K562 (cell line): ENCODE measurements around the gene NAV2. TPM values are rescaled to one million over a fixed set of nuclear protein-coding genes. Genes with fewer than 3 reads are reported as not detected.

ENCODE experiments used
- ATAC-seq: fragments of 200-7000 bp; cut with Tn5 transposase; 3 replicates; pipeline ENCODE4 v1.9.1; 2020; ENCODE audit warnings: moderate library complexity
- BruUV-seq: library from RNA; stranded (reverse); fragments of 400-500 nt; replicated peaks from 2 replicates; lab custom pipeline; 2021; lab: Mats Ljungman, UMichigan
- CTCF ChIA-PET: fragments of 300-600 bp; formaldehyde crosslinking; extraction: SDS; loops from one replicate; lab custom pipeline; 2021; ENCODE audit warnings: low intra/inter-chr PET ratio; lab: Yijun Ruan, JAX
- POLR2A ChIA-PET: fragments of 300-600, 350-650 bp; sonication (Branson Sonifier 250); formaldehyde crosslinking; extraction: SDS; loops from one replicate; lab custom pipeline; 2021; ENCODE audit warnings: antibody characterized with exemption, inconsistent platforms; lab: Yijun Ruan, JAX
- DNase-seq, 4 experiments: peaks; one replicate each; pipeline versions ENCODE4 v3.0.0 to v3.0.0-alpha.2; 2011 to 2018; ENCODE audit warnings: low spot score in 3 of 4, mixed read lengths in 3 of 4; ENCODE audit errors: extremely low read depth in 1 of 4
- FAIRE-seq: peaks from 2 replicates; lab custom pipeline; 2011; peaks lifted over from hg19 to GRCh38; lab: Jason Lieb, UNC
- H2AFZ ChIP-seq: 2 replicates; pipeline ENCODE4 v1.6.0; 2011; ENCODE audit warnings: low read depth, low read length, control low read depth, inconsistent platforms
- H3K27ac ChIP-seq: fragments of 200-600 bp; 3 replicates; pipeline ENCODE4 v1.8.0; 2011; ENCODE audit warnings: low read depth, mild to moderate bottlenecking, control low read depth, inconsistent platforms, low read length, moderate library complexity, mixed read lengths; ENCODE audit errors: extremely low read depth
- H3K27me3 ChIP-seq, 2 experiments: fragments of 300-600 bp in 1 of 2; 2 replicates in 1 of 2; 3 replicates in 1 of 2; pipeline versions ENCODE4 v1.6.0 to v1.8.0; 2011; ENCODE audit warnings: inconsistent platforms in 2 of 2, low read length in 2 of 2, mild to moderate bottlenecking in 1 of 2, mixed read lengths in 1 of 2, moderate library complexity in 1 of 2; ENCODE audit not compliant: control insufficient read depth in 2 of 2, insufficient read depth in 2 of 2
- H3K36me3 ChIP-seq: fragments of 300-600 bp; 3 replicates; pipeline ENCODE4 v1.8.0; 2011; ENCODE audit warnings: mild to moderate bottlenecking, low read length, inconsistent platforms; ENCODE audit not compliant: control insufficient read depth, insufficient read depth
- H3K4me1 ChIP-seq, 2 experiments: fragments of 200-600 bp in 1 of 2; replicated peaks in 1 of 2; 2 replicates in 1 of 2; 3 replicates in 1 of 2; pipeline versions ENCODE4 v1.5.1 to v1.8.0; 2011; ENCODE audit warnings: inconsistent platforms in 2 of 2, low read length in 2 of 2, mild to moderate bottlenecking in 1 of 2, mixed read lengths in 1 of 2, moderate library complexity in 1 of 2; ENCODE audit not compliant: control insufficient read depth in 2 of 2, insufficient read depth in 2 of 2
- H3K4me2 ChIP-seq: 2 replicates; pipeline ENCODE4 v1.6.1; 2011; ENCODE audit warnings: low read length, control low read depth, inconsistent platforms, mixed read lengths; ENCODE audit not compliant: insufficient read depth
- H3K4me3 ChIP-seq: fragments of 200-600 bp; sonication (generic), shearing (Covaris generic); 2 replicates; pipeline ENCODE4 v1.5.1; 2016; ENCODE audit warnings: control low read depth, inconsistent platforms
- H3K79me2 ChIP-seq: fragments of 200-600 bp; 3 replicates; pipeline ENCODE4 v1.8.0; 2011; ENCODE audit warnings: low read length, inconsistent platforms; ENCODE audit not compliant: control insufficient read depth, insufficient read depth
- H3K9ac ChIP-seq, 2 experiments: 2 replicates each; pipeline versions ENCODE4 v1.6.0 to v1.6.1; 2011; ENCODE audit warnings: low read depth in 2 of 2, low read length in 2 of 2, control low read depth in 1 of 2, inconsistent platforms in 1 of 2, mild to moderate bottlenecking in 1 of 2, mixed read lengths in 1 of 2; ENCODE audit not compliant: insufficient read depth in 1 of 2
- H3K9me1 ChIP-seq: one replicate; pipeline ENCODE4 v1.6.0; 2011; ENCODE audit warnings: inconsistent platforms, mild to moderate bottlenecking, low read length, moderate library complexity; ENCODE audit not compliant: control insufficient read depth, insufficient read depth
- H3K9me3 ChIP-seq: replicated peaks from 2 replicates; pipeline ENCODE4 v1.5.1; 2011; ENCODE audit warnings: low read depth, low read length, inconsistent platforms; ENCODE audit not compliant: control insufficient read depth, insufficient read depth
- H4K20me1 ChIP-seq: replicated peaks from 2 replicates; pipeline ENCODE4 v1.6.1; 2011; ENCODE audit warnings: low read length, inconsistent platforms, mixed read lengths; ENCODE audit not compliant: control insufficient read depth, insufficient read depth
- ARID1B ChIP-seq: fragments of 450-650 bp; IDR thresholded peaks from 2 replicates; pipeline ENCODE4 v1.6.1; 2016; ENCODE audit warnings: antibody characterized with exemption, mild to moderate bottlenecking, inconsistent platforms
- HBP1 ChIP-seq: fragments of 450-650 bp; formaldehyde crosslinking; IDR thresholded peaks from 2 replicates; pipeline ENCODE4 v1.4.0; 2022; ENCODE audit warnings: missing genetic modification characterization
- HDAC3 ChIP-seq: fragments of 450-650 bp; IDR thresholded peaks from 2 replicates; pipeline ENCODE4 v1.6.1; 2018; ENCODE audit warnings: borderline replicate concordance, mild to moderate bottlenecking, moderate library complexity; ENCODE audit not compliant: partially characterized antibody
- MECOM ChIP-seq: fragments of 250-450 bp; sonication (Bioruptor Pico); IDR thresholded peaks from 2 replicates; pipeline ENCODE4 v1.8.0; 2022; ENCODE audit warnings: inconsistent platforms
- PHTF2 ChIP-seq: fragments of 250-450 bp; sonication (Bioruptor Pico); IDR thresholded peaks from 2 replicates; pipeline ENCODE4 v1.5.0; 2021; ENCODE audit warnings: mild to moderate bottlenecking
- RCOR1 ChIP-seq, 2 experiments: IDR thresholded peaks; 2 replicates each; pipeline ENCODE4 v1.6.1; 2012; ENCODE audit warnings: low read depth in 2 of 2, low read length in 2 of 2, borderline replicate concordance in 1 of 2, improper control_type of control experiment in 1 of 2
- TEAD1 ChIP-seq, 2 experiments: fragments of 450-650 bp in 1 of 2; sonication (generic) in 1 of 2; formaldehyde crosslinking; IDR thresholded peaks; 2 replicates each; pipeline versions ENCODE4 v1.4.0 to v1.8.0; 2020 to 2022; ENCODE audit warnings: mild to moderate bottlenecking in 2 of 2, missing genetic modification reagents in 1 of 2
- ZFPM2 ChIP-seq: fragments of 250-450 bp; sonication (Bioruptor Pico); IDR thresholded peaks from 2 replicates; pipeline ENCODE4 v1.5.1; 2022; ENCODE audit warnings: mild to moderate bottlenecking
- ZNF785 ChIP-seq: fragments of 250-450 bp; sonication (Bioruptor Pico); IDR thresholded peaks from 2 replicates; pipeline ENCODE4 v1.4.0; 2020; ENCODE audit warnings: mild to moderate bottlenecking
- ZNF79 ChIP-seq: fragments of 250-450 bp; sonication (Bioruptor Pico); IDR thresholded peaks from 2 replicates; pipeline ENCODE4 v1.4.0; 2020; ENCODE audit warnings: low read depth, mild to moderate bottlenecking, moderate library complexity
- WGBS: fragments of 100-300 bp; shearing (Covaris generic); methylation state at CpG from one replicate; pipeline ENCODE4 v1.1.6; 2016; ENCODE audit warnings: low coverage, mixed read lengths; ENCODE audit not compliant: insufficient coverage; ENCODE audit errors: missing lambda C conversion rate; 5-methylcytosine and 5-hydroxymethylcytosine counted together
- in situ Hi-C: fragments of 300-500 bp; cut with MboI; formaldehyde crosslinking; loops from 4 replicates; pipeline ENCODE4 v1.15.0; 2018; ENCODE audit warnings: inconsistent platforms, mixed read lengths
- intact Hi-C: fragments of 100-400 bp; cut with micrococcal nuclease; formaldehyde crosslinking; loops from 2 replicates; pipeline ENCODE4 v1.14.2; 2022
- polyA plus RNA-seq, 8 experiments: library from polyadenylated mRNA; depleted of rRNA in 4 of 8; stranded (reverse) in 5 of 8; unstranded in 3 of 8; fragments of >200 nt; fragmentation: Nextera tagmentation in 2 of 8; fragmentation: Illumina TruSeq in 1 of 8; extraction: Ambion mirVana in 2 of 8; extraction: Trizol in 1 of 8; gene quantifications; 2 replicates each; pipeline versions ENCODE4 v1.2.1 to v1.2.3, GENCODE V29; 2011 to 2014; ENCODE audit warnings: inconsistent platforms in 1 of 8, missing spikeins in 1 of 8
- total RNA-seq, 7 experiments: library from RNA; depleted of rRNA in 6 of 7; stranded (reverse); fragments of >200 nt in 6 of 7; fragmentation: Illumina TruSeq in 2 of 7; extraction: Trizol in 2 of 7; gene quantifications; 2 replicates each; pipeline versions ENCODE4 v1.2.1 to v1.2.3, GENCODE V29; 2011 to 2021; ENCODE audit warnings: low replicate concordance in 1 of 7

The NAV2 gene
- total and polyA plus RNA-seq, 9 of the 15 experiments (the other 6 are each of a cell fraction or from before 2014, with no cell fraction given) = 0.03 to 0.35 (median 0.05) TPM

GRCh38 chr11:19936461-19936860 is 223.8 kb downstream of the NAV2 start:
- DNase-seq = no peak
- Histone ChIP-seq H3K79me2 (no peaks in the 10 kb centered on the region), H4K20me1 (peaks cover 5% of the 10 kb centered on the region; the same call in 1 of the 2 replicates), H3K9me3 (no peaks in the 10 kb centered on the region), H3K27ac (no peak overlapping the region), H3K27me3 (peaks cover 18 to 49% of the 10 kb centered on the region in 2 experiments), H3K4me2 (no peak overlapping the region), H3K36me3 (no peaks in the 10 kb centered on the region), H2AFZ (no peak overlapping the region), H3K4me1 (no peaks in the 10 kb centered on the region; a peak in 1 of 5 replicates), H3K9me1 (no peaks in the 10 kb centered on the region), H3K4me3 (no peak overlapping the region)
- 0% methylated on average over 9 of the region's 9 CpGs for WGBS
- CTCF ChIA-PET = no interaction called here
- in situ Hi-C loops = loop anchor here (10.0 to 25.0 kb wide), 2 partner anchors 398 to 676 kb away; no protein-coding TSS in a partner anchor
- POLR2A ChIA-PET = interaction anchor here (1.4 kb wide), 1 partner anchor 198 kb away, joined by 3 read pairs; no protein-coding TSS in a partner anchor
- ATAC-seq = no peak
- no peak for FAIRE-seq
- TF ChIP-seq TEAD1 (CRISPR knock-in tag; IDR thresholded peaks at IDR 0.05) (no peak), ZNF785 (CRISPR knock-in tag) (no peak), ZFPM2 (CRISPR knock-in tag) (no peak), MECOM (CRISPR knock-in tag) (no peak), ZNF79 (CRISPR knock-in tag) (no peak), RCOR1 (IDR thresholded peaks at IDR 0.05; ENCODE audit: borderline replicate concordance in 1 of 2, low read depth in 2 of 2, low read length in 2 of 2) (no peak), PHTF2 (no peak), ARID1B (no peak), HDAC3 (no peak), HBP1 (CRISPR knock-in tag) (no peak)
- TF ChIP-seq, all 486 proteins: peak for 0
- no peak overlapping the region for H3K9ac ChIP-seq
- intact Hi-C loops = loop anchor here (5.0 kb wide), 2 partner anchors 401 to 421 kb away; no protein-coding TSS in a partner anchor
- no TSS peak for BruUV-seq
